WTC11 (cell line): ENCODE measurements around the gene NTNG2. TPM values are rescaled to one million over a fixed set of nuclear protein-coding genes. Genes with fewer than 3 reads are reported as not detected.

Source experiments
- ATAC-seq: fragments of 200-7000 bp; cut with Tn5 transposase; 2 replicates; pipeline ENCODE4 v1.10.0; 2021; ENCODE audit warnings: mild to moderate bottlenecking, moderate library complexity
- CTCF ChIA-PET: fragments of 300-600 bp; sonication (Branson Sonifier 250); formaldehyde crosslinking; loops from one replicate; lab custom pipeline; 2021; ENCODE audit warnings: antibody characterized with exemption; lab: Charles Lee
- POLR2A ChIA-PET: fragments of 350-600 bp; sonication (Branson Sonifier 250); formaldehyde crosslinking; loops from one replicate; lab custom pipeline; 2021; ENCODE audit warnings: antibody characterized with exemption; lab: Charles Lee
- DNase-seq: peaks from one replicate; pipeline ENCODE4 v3.0.0; 2021; ENCODE audit warnings: low spot score
- H3K27ac Mint-ChIP-seq: 2 replicates; pipeline ENCODE4 v1.8.0; 2021; ENCODE audit warnings: mixed read lengths
- H3K27me3 Mint-ChIP-seq: 2 replicates; pipeline ENCODE4 v1.8.0; 2021; ENCODE audit warnings: low read depth, mild to moderate bottlenecking, moderate library complexity, mixed read lengths
- H3K36me3 Mint-ChIP-seq: 2 replicates; pipeline ENCODE4 v1.8.0; 2021; ENCODE audit warnings: mixed read lengths
- H3K4me1 Mint-ChIP-seq: 2 replicates; pipeline ENCODE4 v1.8.0; 2022; ENCODE audit warnings: mixed read lengths
- H3K4me3 Mint-ChIP-seq: 2 replicates; pipeline ENCODE4 v1.8.0; 2021; ENCODE audit warnings: mild to moderate bottlenecking, moderate library complexity, mixed read lengths
- H3K9me3 Mint-ChIP-seq: 2 replicates; pipeline ENCODE4 v1.8.0; 2021; ENCODE audit warnings: mixed read lengths
- AFF4 ChIP-seq: sonication (generic); formaldehyde crosslinking; IDR thresholded peaks from 2 replicates; pipeline ENCODE4 v1.8.1; 2023; ENCODE audit warnings: mild to moderate bottlenecking, missing genetic modification reagents, borderline replicate concordance
- AR ChIP-seq: fragments of 250-450 bp; sonication (Bioruptor Pico); IDR thresholded peaks from 2 replicates; pipeline ENCODE4 v1.9.0; 2021; ENCODE audit warnings: mild to moderate bottlenecking
- ARID4B ChIP-seq: sonication (generic); formaldehyde crosslinking; IDR thresholded peaks from 2 replicates; pipeline ENCODE4 v1.8.0; 2023; ENCODE audit warnings: missing genetic modification reagents, mild to moderate bottlenecking, borderline replicate concordance
- CBFB ChIP-seq: sonication (generic); formaldehyde crosslinking; IDR thresholded peaks from 2 replicates; pipeline ENCODE4 v1.8.1; 2022; ENCODE audit warnings: mild to moderate bottlenecking, low read depth, missing genetic modification reagents
- CTCF ChIP-seq: fragments of 200-600 bp; IDR thresholded peaks from 2 replicates; pipeline ENCODE4 v1.8.0; 2022; ENCODE audit warnings: antibody characterized with exemption
- ELF4 ChIP-seq: sonication (generic); formaldehyde crosslinking; IDR thresholded peaks from 2 replicates; pipeline ENCODE4 v1.8.1; 2022; ENCODE audit warnings: low read depth, mild to moderate bottlenecking, moderate library complexity, missing genetic modification reagents
- IRF2 ChIP-seq: sonication (generic); formaldehyde crosslinking; IDR thresholded peaks from 2 replicates; pipeline ENCODE4 v1.8.0; 2022; ENCODE audit warnings: low read depth, missing genetic modification reagents, borderline replicate concordance
- MAX ChIP-seq: sonication (generic); formaldehyde crosslinking; IDR thresholded peaks from 2 replicates; pipeline ENCODE4 v1.8.0; 2022; ENCODE audit warnings: mild to moderate bottlenecking, missing genetic modification reagents
- NR1H2 ChIP-seq: sonication (generic); formaldehyde crosslinking; IDR thresholded peaks from 2 replicates; pipeline ENCODE4 v1.9.0; 2021; ENCODE audit warnings: mild to moderate bottlenecking, moderate library complexity, missing genetic modification reagents
- total RNA-seq: library from RNA; stranded (reverse); gene quantifications from 3 replicates; pipeline ENCODE4 v1.2.3, GENCODE V29; 2021
- TF ChIP-seq, protein P1 (sequence below): sonication (generic); formaldehyde crosslinking; IDR thresholded peaks from 2 replicates; pipeline ENCODE4 v1.8.0; 2023; ENCODE audit warnings: mild to moderate bottlenecking, missing genetic modification reagents
- TF ChIP-seq, protein P2 (sequence below): sonication (generic); formaldehyde crosslinking; IDR thresholded peaks from 2 replicates; pipeline ENCODE4 v1.8.1; 2022; ENCODE audit warnings: missing genetic modification reagents, borderline replicate concordance

Gene NTNG2
- total RNA-seq, 1 experiment from 2014 or later = 3.1 TPM

GRCh38 chr9:132237481-132237880, 75.6 kb downstream of the NTNG2 start (continued):
- no peak for TF ChIP-seq AFF4 (CRISPR knock-in tag)
- TF ChIP-seq, protein P1, sequence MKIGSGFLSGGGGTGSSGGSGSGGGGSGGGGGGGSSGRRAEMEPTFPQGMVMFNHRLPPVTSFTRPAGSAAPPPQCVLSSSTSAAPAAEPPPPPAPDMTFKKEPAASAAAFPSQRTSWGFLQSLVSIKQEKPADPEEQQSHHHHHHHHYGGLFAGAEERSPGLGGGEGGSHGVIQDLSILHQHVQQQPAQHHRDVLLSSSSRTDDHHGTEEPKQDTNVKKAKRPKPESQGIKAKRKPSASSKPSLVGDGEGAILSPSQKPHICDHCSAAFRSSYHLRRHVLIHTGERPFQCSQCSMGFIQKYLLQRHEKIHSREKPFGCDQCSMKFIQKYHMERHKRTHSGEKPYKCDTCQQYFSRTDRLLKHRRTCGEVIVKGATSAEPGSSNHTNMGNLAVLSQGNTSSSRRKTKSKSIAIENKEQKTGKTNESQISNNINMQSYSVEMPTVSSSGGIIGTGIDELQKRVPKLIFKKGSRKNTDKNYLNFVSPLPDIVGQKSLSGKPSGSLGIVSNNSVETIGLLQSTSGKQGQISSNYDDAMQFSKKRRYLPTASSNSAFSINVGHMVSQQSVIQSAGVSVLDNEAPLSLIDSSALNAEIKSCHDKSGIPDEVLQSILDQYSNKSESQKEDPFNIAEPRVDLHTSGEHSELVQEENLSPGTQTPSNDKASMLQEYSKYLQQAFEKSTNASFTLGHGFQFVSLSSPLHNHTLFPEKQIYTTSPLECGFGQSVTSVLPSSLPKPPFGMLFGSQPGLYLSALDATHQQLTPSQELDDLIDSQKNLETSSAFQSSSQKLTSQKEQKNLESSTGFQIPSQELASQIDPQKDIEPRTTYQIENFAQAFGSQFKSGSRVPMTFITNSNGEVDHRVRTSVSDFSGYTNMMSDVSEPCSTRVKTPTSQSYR (CRISPR knock-in tag) = no peak
- TF ChIP-seq, protein P2, sequence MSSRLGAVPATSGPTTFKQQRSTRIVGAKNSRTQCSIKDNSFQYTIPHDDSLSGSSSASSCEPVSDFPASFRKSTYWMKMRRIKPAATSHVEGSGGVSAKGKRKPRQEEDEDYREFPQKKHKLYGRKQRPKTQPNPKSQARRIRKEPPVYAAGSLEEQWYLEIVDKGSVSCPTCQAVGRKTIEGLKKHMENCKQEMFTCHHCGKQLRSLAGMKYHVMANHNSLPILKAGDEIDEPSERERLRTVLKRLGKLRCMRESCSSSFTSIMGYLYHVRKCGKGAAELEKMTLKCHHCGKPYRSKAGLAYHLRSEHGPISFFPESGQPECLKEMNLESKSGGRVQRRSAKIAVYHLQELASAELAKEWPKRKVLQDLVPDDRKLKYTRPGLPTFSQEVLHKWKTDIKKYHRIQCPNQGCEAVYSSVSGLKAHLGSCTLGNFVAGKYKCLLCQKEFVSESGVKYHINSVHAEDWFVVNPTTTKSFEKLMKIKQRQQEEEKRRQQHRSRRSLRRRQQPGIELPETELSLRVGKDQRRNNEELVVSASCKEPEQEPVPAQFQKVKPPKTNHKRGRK (CRISPR knock-in tag) = no peak

GRCh38 chr9:132238026-132238972, 76.4 kb downstream of the NTNG2 start:
- DNase-seq (no peak), ATAC-seq (no peak)
- H3K4me1 Mint-ChIP-seq = peaks cover 11% of the 10 kb centered on the region
- no peak overlapping the region for H3K27ac Mint-ChIP-seq
- H3K36me3 Mint-ChIP-seq = no peaks in the 10 kb centered on the region
- H3K4me3 Mint-ChIP-seq = no peak overlapping the region
- H3K9me3 Mint-ChIP-seq = no peaks in the 10 kb centered on the region
- peaks cover 27% of the 10 kb centered on the region for H3K27me3 Mint-ChIP-seq
- POLR2A ChIA-PET = no interaction called here
- CTCF ChIA-PET = interaction anchor here (1.2 to 10.1 kb wide), 8 partner anchors 10 to 74 kb away, joined by 3 to 343 read pairs (median 8); no protein-coding TSS in a partner anchor
- TF ChIP-seq CBFB (CRISPR knock-in tag) (no peak), MAX (no peak), AR (CRISPR knock-in tag) (no peak), ELF4 (CRISPR knock-in tag) (no peak), ARID4B (no peak), IRF2 (CRISPR knock-in tag) (no peak), NR1H2 (CRISPR knock-in tag) (no peak), CTCF (no peak)
- TF ChIP-seq, protein P1 (CRISPR knock-in tag) = no peak
